CD14-positive monocyte (primary cell): ENCODE results near the gene CENPC. TPM values are rescaled to one million over a fixed set of nuclear protein-coding genes. Genes with fewer than 3 reads are reported as not detected.

Experiments used
- DNase-seq, 3 donors: peaks; one replicate each; pipeline ENCODE4 v3.0.0-alpha.2; 2011 to 2022
- H2AFZ ChIP-seq: 2 replicates; pipeline ENCODE4 v1.6.0; 2012; ENCODE audit warnings: mild to moderate bottlenecking, low read depth, low read length, inconsistent platforms; ENCODE audit not compliant: insufficient read depth, poor library complexity, severe bottlenecking
- H3K27ac ChIP-seq, 2 donors: 1 replicate in 1 of 2; 2 replicates in 1 of 2; pipeline ENCODE4 v1.5.1; 2012 to 2013; ENCODE audit warnings: low read length in 2 of 2, control low read depth in 1 of 2, inconsistent platforms in 1 of 2, low read depth in 1 of 2, mild to moderate bottlenecking in 1 of 2
- H3K27me3 ChIP-seq, 2 donors: one replicate each; pipeline versions ENCODE4 v1.6.0 to v1.6.1; 2011 to 2013; ENCODE audit warnings: low read length in 2 of 2; ENCODE audit not compliant: control insufficient read depth in 2 of 2, insufficient read depth in 2 of 2
- H3K36me3 ChIP-seq, 2 donors: replicated peaks in 1 of 2; 1 replicate in 1 of 2; 2 replicates in 1 of 2; pipeline versions ENCODE4 v1.5.1 to v1.6.1; 2012 to 2013; ENCODE audit warnings: low read length in 2 of 2, control low read depth in 1 of 2, inconsistent platforms in 1 of 2, mild to moderate bottlenecking in 1 of 2; ENCODE audit not compliant: insufficient read depth in 2 of 2, control insufficient read depth in 1 of 2
- H3K4me1 ChIP-seq, 2 donors: 1 replicate in 1 of 2; 2 replicates in 1 of 2; pipeline versions ENCODE4 v1.5.1 to v1.6.1; 2012 to 2013; ENCODE audit warnings: low read length in 2 of 2, control low read depth in 1 of 2, inconsistent platforms in 1 of 2, mild to moderate bottlenecking in 1 of 2, moderate library complexity in 1 of 2; ENCODE audit not compliant: insufficient read depth in 2 of 2, control insufficient read depth in 1 of 2
- H3K4me2 ChIP-seq: replicated peaks from 2 replicates; pipeline ENCODE3; 2012; ENCODE audit warnings: low read length, moderate library complexity, mild to moderate bottlenecking; ENCODE audit not compliant: poor library complexity, severe bottlenecking; ENCODE audit errors: extremely low read depth
- H3K4me3 ChIP-seq, 3 experiments: fragments of 200-600 bp in 1 of 3; sonication (generic) in 1 of 3; replicated peaks in 1 of 3; 1 replicate in 2 of 3; 2 replicates in 1 of 3; pipeline ENCODE4 v1.5.1; 2011 to 2013; ENCODE audit warnings: low read length in 3 of 3, mild to moderate bottlenecking in 3 of 3, control low read depth in 2 of 3, low read depth in 2 of 3, inconsistent platforms in 1 of 3, moderate library complexity in 1 of 3
- H3K79me2 ChIP-seq: 2 replicates; pipeline ENCODE4 v1.6.0; 2012; ENCODE audit warnings: mild to moderate bottlenecking, control low read depth, inconsistent platforms, low read length, moderate library complexity; ENCODE audit not compliant: insufficient read depth
- H3K9ac ChIP-seq: 2 replicates; pipeline ENCODE4 v1.6.0; 2017; ENCODE audit warnings: low read length, mild to moderate bottlenecking; ENCODE audit not compliant: insufficient read depth, poor library complexity, severe bottlenecking
- H3K9me3 ChIP-seq, 2 donors: replicated peaks in 1 of 2; 1 replicate in 1 of 2; 2 replicates in 1 of 2; pipeline versions ENCODE4 v1.5.1 to v1.6.1; 2012 to 2013; ENCODE audit warnings: low read length in 2 of 2, control low read depth in 1 of 2; ENCODE audit not compliant: control insufficient read depth in 1 of 2, insufficient read depth in 1 of 2
- H4K20me1 ChIP-seq: 2 replicates; pipeline ENCODE4 v1.6.0; 2012; ENCODE audit warnings: mild to moderate bottlenecking, low read length, control low read depth, moderate library complexity; ENCODE audit not compliant: insufficient read depth
- H3K27ac Mint-ChIP-seq, 7 donors: one replicate each; pipeline ENCODE4 v1.8.0; 2020; ENCODE audit warnings: mild to moderate bottlenecking in 7 of 7, mixed read lengths in 7 of 7, moderate library complexity in 6 of 7, inconsistent platforms in 2 of 7
- H3K27me3 Mint-ChIP-seq, 3 donors: one replicate each; pipeline ENCODE4 v1.8.0; 2021 to 2022; ENCODE audit warnings: low read depth in 3 of 3, mild to moderate bottlenecking in 3 of 3, mixed read lengths in 3 of 3, moderate library complexity in 3 of 3, inconsistent platforms in 1 of 3
- H3K36me3 Mint-ChIP-seq, 2 donors: one replicate each; pipeline ENCODE4 v1.8.0; 2020; ENCODE audit warnings: mixed read lengths in 2 of 2, inconsistent platforms in 1 of 2, mild to moderate bottlenecking in 1 of 2
- H3K4me1 Mint-ChIP-seq: one replicate; pipeline ENCODE4 v1.8.0; 2020; ENCODE audit warnings: mild to moderate bottlenecking, mixed read lengths
- H3K4me3 Mint-ChIP-seq, 2 donors: one replicate each; pipeline ENCODE4 v1.8.0; 2020; ENCODE audit warnings: mild to moderate bottlenecking in 2 of 2, mixed read lengths in 2 of 2, moderate library complexity in 1 of 2
- H3K9me3 Mint-ChIP-seq, 7 donors: one replicate each; pipeline ENCODE4 v1.8.0; 2020 to 2022; ENCODE audit warnings: mixed read lengths in 7 of 7, mild to moderate bottlenecking in 6 of 7, moderate library complexity in 6 of 7, inconsistent platforms in 2 of 7
- CTCF ChIP-seq: fragments of 200-600 bp; IDR thresholded peaks from one replicate; pipeline ENCODE4 v1.8.0; 2022; ENCODE audit warnings: antibody characterized with exemption, mild to moderate bottlenecking
- WGBS: methylation state at CpG from one replicate; pipeline ENCODE4 v1.1.5; 2013; ENCODE audit warnings: missing lambda C conversion rate; ENCODE audit not compliant: insufficient coverage; 5-methylcytosine and 5-hydroxymethylcytosine counted together
- intact Hi-C, 2 donors: fragments of 100-400 bp; cut with micrococcal nuclease; formaldehyde crosslinking; loops; one replicate each; pipeline versions ENCODE4 v1.15.0 to v1.15.1; 2023
- polyA plus RNA-seq, 3 donors: library from polyadenylated mRNA; depleted of rRNA in 1 of 3; unstranded in 2 of 3; stranded (reverse) in 1 of 3; fragments of 300-500 nt in 2 of 3; fragments of >200 nt in 1 of 3; fragmentation: Illumina TruSeq in 2 of 3; gene quantifications; 1 replicate in 2 of 3; 2 replicates in 1 of 3; pipeline ENCODE4 v1.2.3, GENCODE V29; 2012 to 2021

Gene CENPC
- polyA plus RNA-seq, 3 donors = 6.3 to 7.2 (median 6.7) TPM

GRCh38 chr4:67436742-67437141, 108.6 kb downstream of the CENPC start:
- DNase-seq = no peak
- H3K4me1 ChIP-seq = peaks cover 7 to 8% of the 10 kb centered on the region in 2 donors
- H3K4me3 ChIP-seq = no peak overlapping the region
- Mint-ChIP-seq H3K9me3 (peaks cover 0 to 9% (median 3%) of the 10 kb centered on the region in 7 donors), H3K27ac (no peak overlapping the region), H3K4me3 (no peak overlapping the region), H3K4me1 (peaks cover 8% of the 10 kb centered on the region), H3K27me3 (peaks cover 0 to 2% (median 0%) of the 10 kb centered on the region in 3 donors), H3K36me3 (peaks cover 9 to 31% of the 10 kb centered on the region in 2 donors)
- no peaks in the 10 kb centered on the region for H3K27me3 ChIP-seq
- intact Hi-C loops = no loop called here
- no peaks in the 10 kb centered on the region for H3K79me2 ChIP-seq
- no peak overlapping the region for H3K4me2 ChIP-seq
- no peak overlapping the region for H3K27ac ChIP-seq
- no peak overlapping the region for H2AFZ ChIP-seq
- no peak overlapping the region for H3K9ac ChIP-seq
- no peaks in the 10 kb centered on the region for H4K20me1 ChIP-seq
- TF ChIP-seq CTCF = no peak
- WGBS = 83% methylated on average over 1 of the region's 2 CpGs
- H3K36me3 ChIP-seq = no peaks in the 10 kb centered on the region
- H3K9me3 ChIP-seq = no peaks in the 10 kb centered on the region

GRCh38 chr4:67430989-67431388, 114.3 kb downstream of the CENPC start:
- peaks cover 0 to 13% (median 7%) of the 10 kb centered on the region in 7 donors for H3K9me3 Mint-ChIP-seq
- WGBS = no CpG with 5 or more reads among the region's 1 CpG
- H2AFZ ChIP-seq = no peak overlapping the region
- no peak overlapping the region for H3K4me2 ChIP-seq
- H3K4me3 Mint-ChIP-seq = no peak overlapping the region
- no peak for TF ChIP-seq CTCF
- no peaks in the 10 kb centered on the region for H3K9me3 ChIP-seq
- H3K79me2 ChIP-seq = no peaks in the 10 kb centered on the region
- H3K4me1 Mint-ChIP-seq = no peaks in the 10 kb centered on the region
- H3K4me3 ChIP-seq = no peak overlapping the region
- peaks cover 0 to 2% (median 0%) of the 10 kb centered on the region in 3 donors for H3K27me3 Mint-ChIP-seq
- no peaks in the 10 kb centered on the region for H3K36me3 ChIP-seq
- no peak overlapping the region for H3K27ac ChIP-seq
- no peaks in the 10 kb centered on the region for H3K27me3 ChIP-seq
- H3K36me3 Mint-ChIP-seq = peaks cover 5 to 23% of the 10 kb centered on the region in 2 donors
- no peaks in the 10 kb centered on the region for H3K4me1 ChIP-seq
- H4K20me1 ChIP-seq = no peaks in the 10 kb centered on the region
- no peak overlapping the region for H3K9ac ChIP-seq
- no peak overlapping the region for H3K27ac Mint-ChIP-seq
- no peak for DNase-seq
- intact Hi-C loops = no loop called here
